C1 segment of cervical spinal cord (tissue), 14 donors: ENCODE measurements around the gene GPR146.
"Not testable (repeated sequence)": the region's sequence is repeated elsewhere in the genome, so short reads cannot be mapped to it uniquely, and the experiment has no call there.

Experiments
- DNase-seq, 14 donors: peaks; one replicate each; lab custom pipeline; 2025; lab: John Stamatoyannopoulos, UW

The GPR146 gene

GRCh38 chr7:1057416-1058291 is 13.3 kb downstream of the GPR146 start:
- DNase-seq = no peak

- no peak for DNase-seq
Measured at GRCh38 chr7:1058311-1058710, 14.0 kb downstream of the GPR146 start.

GRCh38 chr7:1058821-1059199 is 14.5 kb downstream of the GPR146 start:
- no peak for DNase-seq

DNA sequence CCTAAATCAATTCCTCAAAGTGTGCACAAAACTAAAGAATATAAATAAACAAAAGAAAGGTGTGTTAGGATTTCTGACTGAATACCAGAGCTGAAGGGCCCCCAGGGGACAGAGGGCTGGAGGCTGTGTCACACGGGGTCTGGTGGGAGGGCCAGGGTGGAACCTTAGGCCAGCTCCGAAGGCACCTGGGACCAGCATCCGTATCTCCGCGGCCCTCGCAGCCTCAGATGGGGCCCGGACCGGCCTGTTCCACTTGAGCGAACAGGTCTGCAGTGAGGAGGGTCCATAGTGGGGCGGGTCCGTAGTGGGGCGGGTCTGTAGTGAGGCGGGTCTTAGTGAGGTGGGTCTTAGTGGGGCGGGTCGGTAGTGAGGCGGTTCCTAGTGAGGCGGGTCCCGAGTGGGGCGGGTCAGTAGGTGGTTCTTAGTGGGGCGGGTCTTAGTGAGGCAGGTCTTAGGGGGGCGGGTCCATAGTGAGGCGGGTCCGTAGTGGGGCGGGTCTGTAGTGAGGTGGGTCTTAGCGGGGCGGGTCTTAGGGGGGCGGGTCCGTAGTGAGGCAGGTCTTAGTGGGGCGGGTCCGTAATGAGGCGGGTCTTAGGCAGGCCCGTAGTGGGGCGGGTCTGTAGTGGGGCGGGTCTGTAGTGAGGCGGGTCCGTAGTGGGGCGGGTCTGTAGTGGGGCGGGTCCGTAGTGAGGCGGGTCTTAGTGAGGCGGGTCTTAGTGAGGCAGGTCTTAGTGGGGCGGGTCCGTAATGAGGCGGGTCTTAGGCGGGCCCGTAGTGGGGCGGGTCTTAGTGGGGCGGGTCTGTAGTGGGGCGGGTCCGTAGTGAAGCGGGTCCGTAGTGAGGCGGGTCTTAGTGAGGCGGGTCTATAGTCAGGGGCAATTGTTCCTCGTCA is 15.1 kb downstream of the GPR146 start:
- no peak for DNase-seq

GRCh38 chr7:1060315-1061072 is 16.1 kb downstream of the GPR146 start:
- DNase-seq = no peak

DNA sequence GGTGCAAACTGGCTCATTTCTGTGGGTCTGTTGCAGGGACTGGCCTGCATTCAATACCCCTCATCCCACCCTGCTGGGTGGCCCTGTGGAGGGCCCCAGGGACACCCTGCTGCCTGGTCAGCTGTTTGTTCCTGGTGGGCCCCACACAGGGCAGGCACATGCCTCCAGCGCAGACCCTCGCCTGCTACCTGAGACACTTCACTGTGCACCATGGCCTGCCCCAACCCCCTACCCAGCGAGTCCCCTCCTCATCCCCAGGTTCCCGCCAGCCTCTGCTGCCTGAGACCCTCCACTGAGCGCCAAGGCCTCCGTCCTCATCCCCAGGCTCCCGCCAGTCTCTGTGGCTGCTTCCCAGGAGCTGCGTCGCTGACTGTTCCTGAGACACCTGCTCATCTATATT is 16.8 kb downstream of the GPR146 start:
- DNase-seq = no peak

- DNase-seq = no peak
Measured at GRCh38 chr7:1062296-1063294, 18.2 kb downstream of the GPR146 start.

DNA sequence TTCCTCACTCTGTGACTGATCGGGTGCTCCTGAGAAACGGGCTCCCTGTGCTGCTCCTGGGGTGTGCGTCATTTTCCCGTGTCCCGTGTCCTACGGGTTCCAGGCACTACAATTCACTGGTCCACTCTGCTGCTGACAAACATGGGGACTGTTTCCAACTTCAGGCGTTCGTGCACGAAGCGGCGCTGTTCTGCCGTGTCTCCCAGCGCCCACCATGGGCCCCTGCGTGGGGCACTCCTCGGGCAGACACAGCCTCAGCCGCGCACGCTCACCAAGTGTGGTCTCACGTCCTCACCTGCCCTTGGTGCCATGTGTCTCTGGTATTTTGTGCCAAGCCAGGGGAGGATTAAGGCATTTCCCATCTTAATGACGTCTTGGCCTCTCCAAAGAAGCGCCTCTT is 19.0 kb downstream of the GPR146 start:
- peak in 1 of 14 donors; percentile 49 for DNase-seq

GRCh38 chr7:1064581-1064980 is 20.2 kb downstream of the GPR146 start:
- no peak for DNase-seq

GRCh38 chr7:1065263-1065584 is 20.9 kb downstream of the GPR146 start:
- DNase-seq = no peak

GRCh38 chr7:1065585-1066241 is 21.4 kb downstream of the GPR146 start:
- peak in 12 of 14 donors; percentile 30 to 83 (median 62) for DNase-seq

GRCh38 chr7:1066242-1066588 is 21.9 kb downstream of the GPR146 start:
- DNase-seq = no peak

DNA sequence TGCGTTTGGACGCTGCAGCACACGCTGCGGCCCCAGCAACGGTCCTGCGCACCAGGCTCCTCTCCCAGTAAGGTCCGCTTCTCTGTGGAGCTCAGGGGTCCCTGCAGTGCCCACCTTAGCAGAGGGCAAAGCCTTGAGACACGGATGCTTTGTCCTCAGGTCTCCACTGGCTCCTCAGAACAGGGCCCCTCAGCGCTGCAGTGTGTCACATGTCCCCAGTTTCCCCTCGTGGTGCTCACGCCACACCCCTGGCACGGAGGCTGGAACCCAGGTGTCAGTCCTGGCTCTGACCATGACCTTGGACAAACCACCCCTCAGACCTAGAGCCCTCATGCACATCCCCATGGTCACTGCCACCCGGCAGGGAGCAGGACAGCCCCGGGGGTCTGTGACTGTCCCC is 23.7 kb downstream of the GPR146 start:
- no peak for DNase-seq

- DNase-seq = no peak
Measured at GRCh38 chr7:1068619-1069018, 24.3 kb downstream of the GPR146 start.

GRCh38 chr7:1070544-1071011 is 26.2 kb downstream of the GPR146 start:
- DNase-seq = no peak

DNA sequence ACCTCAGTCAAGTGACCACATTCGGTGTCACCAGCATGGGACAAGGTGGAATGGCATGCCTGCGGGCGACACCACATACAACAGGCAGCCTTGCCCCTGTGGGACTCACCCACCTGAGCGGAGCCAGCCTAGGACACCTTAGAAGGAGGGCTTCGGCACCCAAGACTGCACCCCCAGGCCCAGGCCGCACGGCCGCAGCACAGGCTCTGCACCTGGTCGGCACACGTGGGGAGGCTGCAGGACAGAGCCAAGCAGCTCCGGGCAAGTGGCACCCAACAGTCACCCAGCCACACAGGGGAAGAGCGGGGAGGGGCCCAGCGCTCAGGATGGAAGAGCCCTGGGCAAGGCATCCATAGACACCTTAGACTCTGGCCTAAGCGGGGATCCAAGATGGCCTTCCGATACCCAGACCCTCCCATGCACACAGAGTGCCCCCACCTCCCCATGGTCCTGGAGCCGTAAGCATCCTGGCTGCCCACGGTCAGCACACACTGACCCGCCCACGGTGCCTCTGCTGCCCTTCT is 27.4 kb downstream of the GPR146 start:
- no peak for DNase-seq

- DNase-seq = no peak
Measured at GRCh38 chr7:1073142-1073977, 29.0 kb downstream of the GPR146 start.

DNA sequence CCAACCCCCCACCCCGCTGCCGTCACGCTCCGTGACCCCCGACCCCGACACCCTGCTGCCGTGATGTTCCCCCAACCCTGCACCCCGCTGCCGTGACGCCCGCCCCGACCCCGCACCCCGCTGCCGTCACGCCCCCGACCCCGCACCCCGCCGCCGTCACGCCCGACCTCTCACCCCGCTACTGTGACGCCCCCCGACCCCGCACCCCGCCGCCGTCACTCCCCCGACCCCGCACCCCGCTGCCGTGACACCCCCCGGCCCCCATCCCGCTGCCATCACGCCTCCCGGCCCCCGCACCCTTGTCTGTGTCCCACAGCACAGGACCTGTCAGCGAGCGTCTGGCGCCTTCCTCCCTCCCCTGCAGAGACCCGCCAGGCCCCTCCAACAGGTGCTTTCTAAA is 29.7 kb downstream of the GPR146 start:
- not testable (repeated sequence) for DNase-seq
